Duodenal mucosa (tissue), 2 donors: ENCODE measurements around the gene KRT36.

Experiments
- H3K27ac ChIP-seq: one replicate; pipeline ENCODE4 v1.7.0; 2013; ENCODE audit warnings: low read depth, low read length
- H3K27me3 ChIP-seq, 2 donors: one replicate each; pipeline ENCODE4 v1.7.0; 2013; ENCODE audit warnings: low read length in 2 of 2, control low read depth in 1 of 2; ENCODE audit not compliant: insufficient read depth in 2 of 2, control insufficient read depth in 1 of 2
- H3K36me3 ChIP-seq, 2 donors: one replicate each; pipeline ENCODE4 v1.7.0; 2013; ENCODE audit warnings: low read length in 2 of 2, control low read depth in 1 of 2; ENCODE audit not compliant: insufficient read depth in 2 of 2, control insufficient read depth in 1 of 2
- H3K4me1 ChIP-seq, 2 donors: one replicate each; pipeline ENCODE4 v1.7.0; 2013; ENCODE audit warnings: low read length in 2 of 2, control low read depth in 1 of 2; ENCODE audit not compliant: insufficient read depth in 2 of 2, control insufficient read depth in 1 of 2
- H3K4me3 ChIP-seq, 2 donors: one replicate each; pipeline ENCODE4 v1.7.0; 2013; ENCODE audit warnings: low read length in 2 of 2, low read depth in 1 of 2
- H3K9ac ChIP-seq, 2 donors: one replicate each; pipeline ENCODE4 v1.7.0; 2013; ENCODE audit warnings: low read length in 2 of 2, low read depth in 1 of 2
- H3K9me3 ChIP-seq, 2 donors: one replicate each; pipeline ENCODE4 v1.7.0; 2013; ENCODE audit warnings: low read length in 2 of 2, control low read depth in 1 of 2; ENCODE audit not compliant: control insufficient read depth in 1 of 2

KRT36 gene

DNA sequence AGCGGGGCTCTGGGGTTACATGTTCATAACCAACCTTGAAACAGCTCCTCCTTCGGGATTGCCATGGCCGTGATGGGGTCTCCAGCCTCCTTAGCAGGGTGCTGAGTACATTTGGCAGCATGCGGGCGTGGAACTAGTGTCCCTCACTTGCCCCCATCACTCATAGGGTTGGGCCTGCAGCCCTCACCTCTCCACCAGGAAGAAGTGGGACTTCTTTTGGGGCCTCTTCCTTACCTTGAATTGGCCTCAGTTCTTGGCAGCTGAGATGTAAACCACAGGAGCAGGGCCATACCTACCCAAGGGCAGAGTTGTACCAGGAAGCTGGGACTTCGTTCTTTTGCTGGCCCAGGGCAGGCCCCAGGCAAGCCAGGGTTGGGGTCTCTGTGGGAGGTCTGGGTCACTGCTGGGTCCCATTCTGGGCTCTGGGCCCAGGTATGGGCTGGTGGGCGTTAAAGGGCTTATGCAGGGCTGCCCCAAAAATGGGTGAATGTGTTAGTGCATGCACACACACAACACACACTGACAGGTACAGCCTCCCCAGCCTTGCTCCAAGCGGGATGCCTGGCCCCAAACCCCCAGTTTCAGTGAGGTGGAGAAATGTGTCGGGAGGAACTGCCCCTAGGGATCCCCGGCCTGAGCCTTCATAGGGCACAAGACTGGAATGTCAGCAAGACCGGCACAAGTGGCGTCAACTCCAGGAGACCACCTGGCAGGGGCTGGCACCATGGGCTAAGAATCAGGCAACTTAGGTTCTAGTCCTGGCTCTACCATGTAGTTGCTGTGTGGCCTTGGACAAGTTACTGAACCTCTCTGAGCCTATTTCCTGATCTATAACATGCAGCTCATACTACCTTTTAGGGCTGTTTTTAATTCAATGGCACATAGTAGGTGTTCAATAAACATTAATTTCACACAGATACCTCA is 32.9 kb upstream of the KRT36 start:
- Histone ChIP-seq H3K9me3 (no peaks in the 10 kb centered on the region), H3K27me3 (no peaks in the 10 kb centered on the region), H3K36me3 (peaks cover 4 to 17% of the 10 kb centered on the region in 2 donors), H3K4me1 (peaks cover 57 to 70% of the 10 kb centered on the region in 2 donors), H3K4me3 (peak overlapping the region in 1 of 2 donors; percentile 13), H3K9ac (peak overlapping the region; percentile 15 to 57), H3K27ac (peak overlapping the region; percentile 79)

DNA sequence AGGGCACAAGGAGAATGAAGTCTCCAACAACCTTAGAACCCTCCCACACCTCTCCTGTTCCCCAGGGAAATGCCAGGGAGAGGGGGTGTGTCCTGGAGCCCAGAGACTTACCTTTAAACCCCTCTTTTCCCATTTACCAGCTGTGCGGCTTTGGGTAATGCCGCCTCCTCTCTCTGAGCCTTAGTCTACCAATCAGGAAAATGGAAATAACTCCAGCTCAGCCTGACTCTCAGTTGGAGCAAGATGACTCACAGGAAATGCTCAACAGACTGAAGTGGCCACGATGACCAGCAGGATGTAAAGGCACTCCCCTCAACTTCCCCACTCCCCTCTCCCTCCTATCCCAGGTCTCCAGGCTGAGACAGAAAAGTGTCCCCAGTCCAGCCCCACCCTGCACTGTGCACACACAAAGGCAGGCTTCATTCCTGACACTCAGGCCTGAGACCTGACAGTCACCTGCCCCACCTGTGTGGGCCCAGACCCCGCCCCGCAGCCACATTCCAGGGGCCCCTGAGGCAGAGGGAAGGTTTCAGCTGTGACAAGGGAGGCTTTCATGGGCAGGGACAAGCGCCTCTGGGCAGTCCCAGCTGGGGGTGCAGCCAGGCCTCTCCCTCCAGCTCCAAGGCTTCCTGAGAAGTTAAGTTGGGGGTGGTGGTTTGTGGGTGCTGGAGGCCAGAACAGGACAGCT is 32.0 kb upstream of the KRT36 start:
- Histone ChIP-seq H3K4me1 (peaks cover 57 to 70% of the 10 kb centered on the region in 2 donors), H3K9ac (peak overlapping the region; percentile 26 to 57), H3K27me3 (no peaks in the 10 kb centered on the region)

DNA sequence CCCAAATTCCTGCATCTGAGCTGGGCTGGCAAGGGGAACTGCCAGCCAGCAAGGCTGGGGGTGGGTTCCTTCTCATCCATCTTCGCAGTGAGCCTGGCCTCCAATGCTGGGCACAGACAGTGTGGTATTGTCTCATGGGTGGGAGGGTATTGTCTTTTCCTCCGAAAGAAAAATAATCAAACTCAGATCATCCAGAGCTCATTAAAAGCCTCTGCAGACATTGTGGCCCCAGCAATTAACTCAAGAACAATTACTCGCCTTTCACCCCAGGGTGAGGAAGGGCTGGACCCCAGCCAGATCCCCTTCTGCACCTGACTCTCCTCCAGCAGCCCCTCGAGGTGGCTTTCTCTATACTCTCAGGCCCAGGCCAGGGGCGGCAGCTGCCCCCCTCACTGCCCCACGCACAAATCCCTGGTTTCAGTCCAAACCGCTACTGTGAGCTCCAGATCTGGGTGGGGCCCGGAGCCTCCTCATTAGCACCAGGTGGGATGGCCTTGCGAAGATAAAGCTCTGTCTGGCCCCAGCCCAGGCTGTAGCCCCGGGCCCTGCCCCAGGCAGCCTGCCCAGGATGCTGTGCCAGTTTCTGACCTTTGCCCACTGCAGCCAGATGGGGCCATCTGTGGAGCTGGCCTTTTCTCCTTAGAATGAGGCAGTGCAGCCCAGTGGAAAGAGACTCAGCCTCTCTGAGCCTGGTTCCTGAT is 31.3 kb upstream of the KRT36 start:
- Histone ChIP-seq H3K36me3 (peaks cover 4 to 17% of the 10 kb centered on the region in 2 donors), H3K27ac (peak overlapping the region; percentile 36), H3K27me3 (no peaks in the 10 kb centered on the region), H3K4me3 (peak overlapping the region; percentile 3 to 24), H3K9ac (peak overlapping the region; percentile 30 to 57), H3K4me1 (peaks cover 57 to 70% of the 10 kb centered on the region in 2 donors), H3K9me3 (no peaks in the 10 kb centered on the region)

More for the DNA sequence above, 32.0 kb upstream of the KRT36 start:
- Histone ChIP-seq H3K36me3 (peaks cover 4 to 17% of the 10 kb centered on the region in 2 donors), H3K4me3 (peak overlapping the region in 1 of 2 donors; percentile 3), H3K9me3 (no peaks in the 10 kb centered on the region), H3K27ac (peak overlapping the region; percentile 79)

DNA sequence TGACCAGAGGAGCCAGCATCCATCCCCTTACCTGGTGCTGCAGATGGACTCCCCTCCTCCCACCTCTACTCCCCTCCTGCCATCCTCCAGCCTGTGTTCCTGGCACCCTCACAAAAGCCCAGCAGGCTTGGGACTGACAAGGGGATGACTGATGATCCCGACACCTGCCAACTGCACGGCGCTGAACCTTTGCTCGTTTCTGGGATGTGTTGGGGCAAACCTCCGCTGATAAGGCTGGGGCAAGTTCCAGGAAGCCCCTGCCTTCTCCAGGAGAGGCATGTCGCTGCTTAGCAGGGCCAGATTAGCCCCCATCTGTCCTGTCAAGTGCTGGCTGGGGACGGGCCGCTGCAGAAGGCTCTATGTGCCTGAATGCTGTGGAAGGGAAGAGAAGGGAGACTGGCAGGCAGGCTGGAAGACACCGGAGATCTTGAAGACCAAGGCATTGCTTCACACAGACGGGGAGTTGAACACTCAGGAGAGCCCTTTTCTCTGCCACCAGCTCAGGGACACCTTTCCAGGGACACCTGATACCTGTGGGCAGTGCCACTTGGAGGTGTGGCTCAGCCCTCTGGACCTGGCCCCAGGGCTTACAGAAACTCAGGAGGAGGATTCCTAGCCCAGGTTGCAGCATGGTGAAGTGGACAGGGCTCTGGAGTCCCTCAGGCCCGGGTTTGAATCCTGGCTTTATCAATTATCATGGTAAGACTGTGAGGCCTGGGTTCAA is 30.0 kb upstream of the KRT36 start:
- Histone ChIP-seq H3K4me3 (peak overlapping the region in 1 of 2 donors; percentile 35), H3K27ac (peak overlapping the region; percentile 17), H3K9ac (peak overlapping the region in 1 of 2 donors; percentile 55)

DNA sequence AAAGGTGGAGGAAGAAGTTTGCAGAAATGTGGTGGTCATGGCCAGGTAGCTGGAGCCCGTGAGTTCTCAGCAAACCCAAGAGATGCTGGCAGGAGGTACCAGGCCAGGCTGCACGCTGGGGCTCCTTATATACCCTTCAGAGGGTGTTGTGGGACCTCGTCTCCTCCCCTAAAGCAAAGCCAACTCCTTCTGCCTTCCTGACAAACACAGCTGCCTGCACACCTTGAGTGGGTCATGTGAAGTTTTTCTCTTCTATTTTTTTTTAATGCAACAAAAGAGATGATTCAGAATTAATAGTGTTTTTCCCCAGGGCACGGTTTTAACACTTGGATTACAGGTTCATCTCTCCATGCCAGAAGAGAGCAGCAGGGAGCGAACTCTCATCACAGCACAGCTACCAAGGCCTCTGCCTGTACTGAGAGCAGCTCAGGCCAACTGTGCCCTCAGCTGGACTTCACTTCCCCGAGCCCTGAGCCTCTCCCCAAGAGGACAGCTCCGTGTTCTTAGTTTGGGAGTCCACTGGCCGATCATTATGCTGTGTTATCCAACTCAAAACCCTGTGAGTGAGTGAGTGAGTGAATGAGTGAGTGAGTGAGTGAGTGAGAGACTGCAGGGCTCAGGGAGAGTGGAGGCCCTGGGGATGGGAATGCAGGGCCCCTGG is 29.2 kb upstream of the KRT36 start, which contains the start of gene KRT15:
Gene KRT15 (minus strand): TSS at position 102 of the 661 bp plus-strand sequence. CDS start 63 bp downstream, at position 39.
- H3K4me3 ChIP-seq = no peak within 1 kb of the TSS
- H3K4me1 ChIP-seq = peaks cover 48 to 53% of the 10 kb centered on the region in 2 donors
- no peaks in the 10 kb centered on the region for H3K27me3 ChIP-seq
- H3K36me3 ChIP-seq = peaks cover 0 to 8% of the 10 kb centered on the region in 2 donors
- H3K9ac ChIP-seq = peak within 1 kb of the TSS in 1 of 2 donors; percentile 55
- H3K27ac ChIP-seq = peak within 1 kb of the TSS; percentile 17
- H3K9me3 ChIP-seq = no peaks in the 10 kb centered on the region

More for the DNA sequence above, 30.0 kb upstream of the KRT36 start:
- Histone ChIP-seq H3K27me3 (no peaks in the 10 kb centered on the region), H3K9me3 (no peaks in the 10 kb centered on the region), H3K4me1 (peaks cover 48 to 59% of the 10 kb centered on the region in 2 donors), H3K36me3 (peaks cover 4 to 14% of the 10 kb centered on the region in 2 donors)

DNA sequence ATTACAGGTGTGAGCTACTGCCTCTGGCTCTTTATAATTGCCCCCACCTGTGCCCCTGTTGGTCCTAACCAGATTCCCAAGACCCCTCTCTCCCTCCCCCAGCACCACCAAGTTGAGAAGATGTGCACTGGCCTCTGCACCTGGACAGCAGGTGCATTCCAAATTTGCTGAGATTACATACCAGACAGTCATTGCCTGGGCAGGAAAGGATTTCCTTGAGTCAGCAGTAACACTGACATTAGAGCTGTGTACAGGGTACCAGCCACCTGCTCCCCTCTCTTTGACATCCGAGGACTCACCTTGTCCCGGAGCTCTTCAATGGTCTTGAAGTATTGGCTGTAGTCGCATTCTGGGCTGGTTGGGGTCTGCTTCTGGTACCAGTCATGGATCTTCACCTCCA is 28.3 kb upstream of the KRT36 start:
- Histone ChIP-seq H3K9ac (no peak overlapping the region), H3K4me3 (no peak overlapping the region), H3K27me3 (no peaks in the 10 kb centered on the region), H3K4me1 (peaks cover 44% of the 10 kb centered on the region in 2 donors), H3K9me3 (no peaks in the 10 kb centered on the region), H3K27ac (no peak overlapping the region), H3K36me3 (no peaks in the 10 kb centered on the region)

DNA sequence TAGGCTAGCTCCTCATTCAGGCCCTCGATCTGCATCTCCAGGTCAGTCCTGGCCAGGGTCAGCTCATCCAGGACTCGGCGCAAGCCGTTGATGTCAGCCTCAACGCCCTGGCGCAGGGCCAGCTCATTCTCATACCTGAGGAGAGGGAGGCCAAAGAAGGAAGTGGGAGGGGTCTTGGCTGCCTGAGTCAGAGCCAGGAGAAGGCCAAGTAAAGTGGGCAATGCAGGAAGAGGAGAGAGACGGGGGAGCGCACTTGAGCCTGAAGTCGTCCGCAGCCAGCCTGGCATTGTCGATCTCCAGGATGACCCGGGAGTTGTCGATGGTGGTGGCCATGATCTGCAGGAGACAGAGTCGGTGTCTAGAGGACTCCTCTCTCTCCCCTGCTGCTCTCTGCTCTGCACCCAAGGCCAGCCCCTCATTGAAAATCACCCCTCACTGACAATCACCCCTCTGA is 27.1 kb upstream of the KRT36 start:
- H3K9me3 ChIP-seq = no peaks in the 10 kb centered on the region
- H3K4me1 ChIP-seq = peaks cover 32 to 35% of the 10 kb centered on the region in 2 donors
- no peak overlapping the region for H3K27ac ChIP-seq
- H3K9ac ChIP-seq = no peak overlapping the region
- H3K4me3 ChIP-seq = no peak overlapping the region
- H3K27me3 ChIP-seq = no peaks in the 10 kb centered on the region
- no peaks in the 10 kb centered on the region for H3K36me3 ChIP-seq

DNA sequence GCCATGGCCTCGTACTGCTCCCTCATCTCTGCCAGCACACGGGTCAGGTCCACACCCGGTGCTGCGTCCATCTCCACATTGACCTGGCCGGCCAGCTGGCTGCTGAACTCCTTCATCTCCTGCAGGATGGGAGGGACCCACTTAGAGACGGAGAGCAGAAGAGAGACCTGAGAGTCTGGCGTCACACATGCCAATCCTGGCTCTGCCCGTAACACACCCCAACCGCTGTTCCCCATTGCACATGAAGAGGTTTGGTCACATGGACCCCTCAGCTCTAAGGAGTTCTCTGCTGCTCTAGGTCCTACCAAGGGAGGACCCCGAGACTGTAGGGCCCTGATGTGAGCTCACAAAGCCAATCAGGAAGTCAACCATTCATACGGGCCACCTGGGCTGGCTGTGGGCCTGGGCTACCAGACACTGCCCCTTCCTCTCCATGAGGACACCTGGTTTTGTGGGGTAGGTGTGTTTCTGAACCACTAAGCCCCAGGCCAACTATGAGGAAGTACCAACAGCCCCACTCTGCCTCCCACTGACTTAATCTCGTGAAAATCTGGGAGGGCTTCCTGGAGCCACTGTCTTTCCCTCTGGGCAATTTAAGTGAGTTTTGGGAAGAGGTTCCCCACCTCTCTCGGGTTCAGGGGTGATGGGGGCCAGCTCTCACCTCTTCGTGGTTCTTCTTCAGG is 26.6 kb upstream of the KRT36 start:
- no peak overlapping the region for H3K27ac ChIP-seq
- H3K4me3 ChIP-seq = no peak overlapping the region
- no peaks in the 10 kb centered on the region for H3K9me3 ChIP-seq
- H3K27me3 ChIP-seq = no peaks in the 10 kb centered on the region
- H3K36me3 ChIP-seq = no peaks in the 10 kb centered on the region
- no peak overlapping the region for H3K9ac ChIP-seq
- peaks cover 32 to 35% of the 10 kb centered on the region in 2 donors for H3K4me1 ChIP-seq
